ENCODE measurements around the gene ZNF141. TPM values are rescaled to one million over a fixed set of nuclear protein-coding genes. Genes with fewer than 3 reads are reported as not detected.

The ZNF141 gene
- polyA plus RNA-seq, 1 donor from 2014 or later, result 19.0 TPM

GRCh38 chr4:314296-314903 lies 23.2 kb upstream of the ZNF141 start:
- H3K79me2 ChIP-seq (replicated peaks; ENCODE audit: insufficient read depth, low read length), result no peaks in the 10 kb centered on the region
- H3K36me3 ChIP-seq (ENCODE audit: insufficient read depth, low read length), result no peaks in the 10 kb centered on the region
- no peak overlapping the region for H3K4me2 ChIP-seq (ENCODE audit: low read length)
- H3K27ac ChIP-seq (ENCODE audit: low read length), result no peak overlapping the region
- no peak overlapping the region for H2AFZ ChIP-seq (ENCODE audit: low read depth, low read length)
- H3K9me2 ChIP-seq (ENCODE audit: insufficient read depth, low read length), result no peaks in the 10 kb centered on the region
- TF ChIP-seq RAD21 (conservative IDR thresholded peaks at IDR 0.05), result no peak
- TF ChIP-seq EP300 (conservative IDR thresholded peaks at IDR 0.05; ENCODE audit: poor library complexity, severe bottlenecking), result no peak
- TF ChIP-seq SMC3 (conservative IDR thresholded peaks at IDR 0.05; ENCODE audit: poor library complexity), result no peak
- TF ChIP-seq MXI1 (conservative IDR thresholded peaks at IDR 0.05; ENCODE audit: poor library complexity, severe bottlenecking), result no peak
- no peak for TF ChIP-seq REST (IDR thresholded peaks at IDR 0.05; ENCODE audit: borderline replicate concordance)
- no peaks in the 10 kb centered on the region for H4K20me1 ChIP-seq (ENCODE audit: insufficient read depth)
- H3K4me3 ChIP-seq (ENCODE audit: low read length), result no peak overlapping the region
- no peaks in the 10 kb centered on the region for H3K27me3 ChIP-seq (ENCODE audit: insufficient read depth, low read depth, low read length)
- H3K9ac ChIP-seq (ENCODE audit: low read length), result no peak overlapping the region
- no peaks in the 10 kb centered on the region for H3F3A ChIP-seq (ENCODE audit: insufficient read depth, low read length, poor library complexity, severe bottlenecking)
- no peaks in the 10 kb centered on the region for H3K9me3 ChIP-seq (ENCODE audit: low read length)

- Histone ChIP-seq H3K27me3 (ENCODE audit: insufficient read depth, low read depth, low read length) (no peaks in the 10 kb centered on the region), H3K27ac (ENCODE audit: low read length) (no peak overlapping the region), H2AFZ (ENCODE audit: low read depth, low read length) (no peak overlapping the region), H3K9me3 (ENCODE audit: low read length) (no peaks in the 10 kb centered on the region), H3K4me3 (ENCODE audit: low read length) (no peak overlapping the region), H3K79me2 (replicated peaks; ENCODE audit: insufficient read depth, low read length) (no peaks in the 10 kb centered on the region), H3F3A (ENCODE audit: insufficient read depth, low read length, poor library complexity, severe bottlenecking) (no peaks in the 10 kb centered on the region), H3K4me2 (ENCODE audit: low read length) (no peak overlapping the region), H3K36me3 (ENCODE audit: insufficient read depth, low read length) (no peaks in the 10 kb centered on the region), H3K9me2 (ENCODE audit: insufficient read depth, low read length) (no peaks in the 10 kb centered on the region), H4K20me1 (ENCODE audit: insufficient read depth) (no peaks in the 10 kb centered on the region), H3K9ac (ENCODE audit: low read length) (no peak overlapping the region)
- no peak for TF ChIP-seq EZH2 (IDR thresholded peaks at IDR 0.05; ENCODE audit: borderline replicate concordance, insufficient read depth, low read length, poor library complexity, severe bottlenecking)
- TF ChIP-seq POLR2AphosphoS5 (IDR thresholded peaks at IDR 0.05), result no peak
These were observed 8.9 kb upstream of the ZNF141 start for GRCh38 chr4:328729-329128.

DNA sequence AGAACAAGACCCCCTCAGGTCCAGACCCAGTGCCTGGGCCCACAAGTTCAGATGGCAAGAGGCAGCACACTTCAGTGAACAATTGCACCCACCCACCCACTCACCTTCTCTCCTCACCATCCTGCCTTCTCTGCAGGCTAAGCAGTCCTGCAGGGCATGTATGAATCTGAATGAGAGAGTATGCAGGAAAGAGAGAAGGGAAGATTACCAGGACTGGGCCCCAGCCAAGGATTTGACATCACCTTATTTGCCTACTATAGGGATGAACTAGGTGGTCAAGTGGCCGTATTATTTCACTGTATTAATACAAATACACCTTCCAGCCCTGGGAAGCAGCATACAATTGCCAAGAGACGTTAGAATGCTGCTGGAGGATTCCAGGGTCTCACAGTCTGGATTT lies 2.1 kb upstream of the ZNF141 start:
- Histone ChIP-seq H2AFZ (ENCODE audit: low read depth, low read length) (no peak overlapping the region), H3K9me2 (ENCODE audit: insufficient read depth, low read length) (no peaks in the 10 kb centered on the region), H3K27me3 (ENCODE audit: insufficient read depth, low read depth, low read length) (no peaks in the 10 kb centered on the region), H3K79me2 (replicated peaks; ENCODE audit: insufficient read depth, low read length) (peaks cover 17% of the 10 kb centered on the region), H3K4me2 (ENCODE audit: low read length) (no peak overlapping the region), H3K9ac (ENCODE audit: low read length) (no peak overlapping the region), H3K36me3 (ENCODE audit: insufficient read depth, low read length) (no peaks in the 10 kb centered on the region), H3F3A (ENCODE audit: insufficient read depth, low read length, poor library complexity, severe bottlenecking) (no peaks in the 10 kb centered on the region), H3K4me3 (ENCODE audit: low read length) (no peak overlapping the region), H4K20me1 (ENCODE audit: insufficient read depth) (no peaks in the 10 kb centered on the region), H3K9me3 (ENCODE audit: low read length) (no peaks in the 10 kb centered on the region), H3K27ac (ENCODE audit: low read length) (no peak overlapping the region)
- TF ChIP-seq REST (IDR thresholded peaks at IDR 0.05; ENCODE audit: borderline replicate concordance) (no peak), MXI1 (conservative IDR thresholded peaks at IDR 0.05; ENCODE audit: poor library complexity, severe bottlenecking) (no peak), CTCF (IDR thresholded peaks at IDR 0.05; ENCODE audit: poor library complexity, severe bottlenecking) (no peak), POLR2AphosphoS5 (IDR thresholded peaks at IDR 0.05) (no peak), EZH2 (IDR thresholded peaks at IDR 0.05; ENCODE audit: borderline replicate concordance, insufficient read depth, low read length, poor library complexity, severe bottlenecking) (no peak), RAD21 (conservative IDR thresholded peaks at IDR 0.05) (no peak), SMC3 (conservative IDR thresholded peaks at IDR 0.05; ENCODE audit: poor library complexity) (no peak)

Data from neural cell (in vitro differentiated cells).